Activated CD8-positive, alpha-beta T cell treated with anti-CD3 and anti-CD28 coated beads, Interleukin-2, amount 10 ng/mL, durations not matched to agents 7 days and 5 days (primary cell): ENCODE data around the gene OTOGL. TPM values are rescaled to one million over a fixed set of nuclear protein-coding genes. Genes with fewer than 3 reads are reported as not detected.
A peak's percentile ranks its signal among the peaks of the same experiment; 100 is the strongest.

Experiments
- ATAC-seq: fragments of 150-1000 bp; cut with Tn5 transposase; one replicate; pipeline ENCODE4 v1.10.0; 2021; ENCODE audit warnings: moderate library complexity
- CTCF ChIA-PET: fragments of 350-600 bp; sonication (Branson Sonifier 250); formaldehyde crosslinking; loops from one replicate; lab custom pipeline; 2021; ENCODE audit warnings: antibody characterized with exemption; lab: Charles Lee
- POLR2A ChIA-PET: fragments of 350-600 bp; sonication (Branson Sonifier 250); formaldehyde crosslinking; loops from one replicate; lab custom pipeline; 2021; ENCODE audit warnings: antibody characterized with exemption; lab: Charles Lee
- DNase-seq: peaks from one replicate; pipeline ENCODE4 v3.0.0-alpha.2; 2020
- H3K27ac Mint-ChIP-seq: one replicate; pipeline ENCODE4 v1.8.0; 2021; ENCODE audit warnings: mild to moderate bottlenecking, mixed read lengths
- H3K27me3 Mint-ChIP-seq: one replicate; pipeline ENCODE4 v1.8.0; 2021; ENCODE audit warnings: low read depth, mixed read lengths
- H3K36me3 Mint-ChIP-seq: one replicate; pipeline ENCODE4 v1.8.0; 2021; ENCODE audit warnings: low read depth, mixed read lengths
- H3K4me1 Mint-ChIP-seq: one replicate; pipeline ENCODE4 v1.8.0; 2021; ENCODE audit warnings: low read depth, mixed read lengths
- H3K4me3 Mint-ChIP-seq: one replicate; pipeline ENCODE4 v1.8.0; 2021; ENCODE audit warnings: mild to moderate bottlenecking, mixed read lengths
- H3K9me3 Mint-ChIP-seq: one replicate; pipeline ENCODE4 v1.8.0; 2022; ENCODE audit warnings: mixed read lengths; ENCODE audit not compliant: insufficient read depth
- total RNA-seq, 2 experiments: library from RNA; stranded (reverse); gene quantifications; one replicate each; pipeline ENCODE4 v1.2.3, GENCODE V29; 2021

The OTOGL gene
- total RNA-seq, 2 experiments from 2014 or later = not detected

DNA sequence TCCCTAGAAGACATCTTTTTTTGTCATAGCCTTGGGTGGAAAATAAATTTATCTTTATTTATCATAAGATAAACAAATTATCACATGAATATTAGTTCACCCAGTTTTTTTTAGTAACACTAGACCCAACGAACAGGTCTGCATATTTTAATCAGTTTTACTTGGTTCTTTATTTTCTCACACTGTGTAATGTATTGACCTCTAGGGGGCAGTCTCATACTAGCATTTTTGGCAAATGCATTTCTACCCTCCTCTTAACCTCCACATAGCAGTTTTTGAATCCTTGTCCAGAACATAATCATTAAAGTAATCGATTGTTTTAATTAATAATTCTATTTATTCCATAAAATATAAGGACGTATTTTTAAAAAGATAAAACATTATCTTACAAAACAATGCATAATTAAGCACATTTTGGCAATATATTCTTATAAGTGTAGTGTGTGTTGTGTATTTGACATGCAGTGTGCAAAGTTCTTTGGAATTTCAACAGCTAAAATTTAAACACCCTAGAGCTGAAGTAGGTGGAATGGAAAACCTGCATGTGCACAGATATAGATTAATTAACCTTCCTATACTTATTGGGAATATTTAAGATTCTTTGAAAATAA is 313.1 kb downstream of the OTOGL start:
- POLR2A ChIA-PET = no interaction called here
- no peaks in the 10 kb centered on the region for H3K27me3 Mint-ChIP-seq
- H3K4me1 Mint-ChIP-seq = no peaks in the 10 kb centered on the region
- H3K27ac Mint-ChIP-seq = no peak overlapping the region
- ATAC-seq (peak; percentile 49), DNase-seq (no peak)
- CTCF ChIA-PET = no interaction called here
- H3K36me3 Mint-ChIP-seq = no peaks in the 10 kb centered on the region
- no peak overlapping the region for H3K4me3 Mint-ChIP-seq
- H3K9me3 Mint-ChIP-seq = no peaks in the 10 kb centered on the region

GRCh38 chr12:80413462-80413861 is 314.1 kb downstream of the OTOGL start:
- no peaks in the 10 kb centered on the region for H3K4me1 Mint-ChIP-seq
- no peaks in the 10 kb centered on the region for H3K36me3 Mint-ChIP-seq
- no peaks in the 10 kb centered on the region for H3K27me3 Mint-ChIP-seq
- ATAC-seq = no peak
- H3K9me3 Mint-ChIP-seq = no peaks in the 10 kb centered on the region
- no peak overlapping the region for H3K27ac Mint-ChIP-seq
- no peak for DNase-seq
- H3K4me3 Mint-ChIP-seq = no peak overlapping the region
- POLR2A ChIA-PET = no interaction called here
- CTCF ChIA-PET = no interaction called here

GRCh38 chr12:80415466-80415865 is 316.1 kb downstream of the OTOGL start:
- ATAC-seq (no peak), DNase-seq (no peak)
- ChIA-PET POLR2A (no interaction called here), CTCF (no interaction called here)
- no peak overlapping the region for H3K4me3 Mint-ChIP-seq
- no peak overlapping the region for H3K27ac Mint-ChIP-seq
- H3K9me3 Mint-ChIP-seq = no peaks in the 10 kb centered on the region
- no peaks in the 10 kb centered on the region for H3K4me1 Mint-ChIP-seq
- H3K36me3 Mint-ChIP-seq = no peaks in the 10 kb centered on the region
- no peaks in the 10 kb centered on the region for H3K27me3 Mint-ChIP-seq

GRCh38 chr12:80419644-80420043 is 320.3 kb downstream of the OTOGL start:
- H3K4me1 Mint-ChIP-seq = no peaks in the 10 kb centered on the region
- CTCF ChIA-PET = no interaction called here

GRCh38 chr12:80420075-80420474 is 320.7 kb downstream of the OTOGL start:
- CTCF ChIA-PET = no interaction called here
- POLR2A ChIA-PET = no interaction called here
- ATAC-seq (no peak), DNase-seq (no peak)
- Mint-ChIP-seq H3K4me1 (no peaks in the 10 kb centered on the region), H3K36me3 (no peaks in the 10 kb centered on the region), H3K9me3 (no peaks in the 10 kb centered on the region), H3K27ac (no peak overlapping the region), H3K27me3 (no peaks in the 10 kb centered on the region), H3K4me3 (no peak overlapping the region)

More at GRCh38 chr12:80419644-80420043, 320.3 kb downstream of the OTOGL start:
- DNase-seq (no peak), ATAC-seq (no peak)
- Mint-ChIP-seq H3K4me3 (no peak overlapping the region), H3K9me3 (no peaks in the 10 kb centered on the region), H3K36me3 (no peaks in the 10 kb centered on the region), H3K27me3 (no peaks in the 10 kb centered on the region), H3K27ac (no peak overlapping the region)
- POLR2A ChIA-PET = no interaction called here

DNA sequence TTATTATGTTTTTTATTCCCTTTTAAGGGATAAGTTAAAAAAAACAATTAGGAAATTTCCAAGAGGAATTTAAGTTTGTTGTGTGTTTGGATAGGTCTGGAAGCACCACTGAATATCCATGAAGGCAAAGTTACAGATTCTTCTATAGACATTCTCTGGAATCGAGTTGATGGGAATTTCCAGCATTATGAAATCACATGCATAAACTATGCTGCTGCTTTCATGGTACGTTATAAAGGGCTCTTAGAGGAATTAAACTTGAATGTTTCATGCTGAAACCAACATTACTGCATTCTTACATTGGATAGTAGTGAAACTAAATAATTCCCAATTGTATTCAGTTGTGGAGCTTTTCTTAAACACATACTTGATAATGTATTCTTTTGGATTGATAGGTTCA is 323.2 kb downstream of the OTOGL start:
- ChIA-PET CTCF (no interaction called here), POLR2A (no interaction called here)
- Mint-ChIP-seq H3K27ac (no peak overlapping the region), H3K9me3 (no peaks in the 10 kb centered on the region), H3K4me3 (no peak overlapping the region), H3K36me3 (no peaks in the 10 kb centered on the region), H3K4me1 (no peaks in the 10 kb centered on the region), H3K27me3 (no peaks in the 10 kb centered on the region)
- no peak for DNase-seq
- ATAC-seq = no peak

Other genes with a start within 250 kb of the OTOGL start
- 10 to 100 TPM; 86.5 to 90.8 TPM for gene PPP1R12A, start 164.4 kb upstream of the OTOGL start, total RNA-seq